ENCODE measurements around the gene KIAA1671.
A peak's percentile ranks its signal among the peaks of the same experiment; 100 is the strongest.
"Not testable (repeated sequence)": the region's sequence is repeated elsewhere in the genome, so short reads cannot be mapped to it uniquely, and the experiment has no call there.

Gene KIAA1671

DNA sequence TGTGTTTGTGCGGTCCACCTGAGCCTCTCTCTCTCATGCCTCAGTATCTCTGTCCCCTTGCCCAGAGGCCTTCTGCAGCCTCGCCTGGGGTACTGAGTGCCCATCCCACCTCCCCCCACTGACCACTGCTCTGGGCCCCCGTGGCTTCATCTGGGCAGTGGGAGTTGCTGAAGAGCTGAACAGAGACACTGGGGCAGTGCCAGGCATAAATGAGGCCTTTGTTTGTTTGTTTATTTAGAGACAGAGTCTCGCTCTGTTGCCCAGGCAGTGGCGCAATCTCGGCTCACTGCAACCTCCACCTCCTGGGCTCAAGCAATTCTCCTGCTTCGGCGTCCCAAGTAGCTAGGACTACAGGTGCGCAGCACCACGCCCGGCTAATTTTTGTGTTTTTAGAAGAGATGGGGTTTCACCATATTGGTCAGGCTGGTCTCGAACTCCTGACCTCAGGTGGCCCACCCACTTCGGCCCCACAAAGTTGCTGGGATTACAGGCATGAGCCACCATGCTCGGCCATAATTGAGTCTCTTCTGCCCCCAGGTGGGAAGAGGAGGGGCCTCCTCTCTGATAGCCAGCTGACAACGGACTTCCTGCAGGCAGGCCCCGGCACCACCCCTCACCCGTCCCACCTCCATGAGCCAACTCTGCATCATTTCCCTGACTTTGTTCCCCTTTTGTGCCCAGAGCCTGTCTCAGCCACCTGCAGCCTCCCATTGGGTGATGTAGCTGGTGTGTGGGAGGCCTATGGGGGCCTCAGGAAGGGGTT, 256.4 kb downstream of the KIAA1671 start:
- no peak for DNase-seq

- no peak for DNase-seq
Measured at GRCh38 chr22:25210793-25211192, 258.3 kb downstream of the KIAA1671 start.

GRCh38 chr22:25212337-25212736, 259.8 kb downstream of the KIAA1671 start:
- DNase-seq = no peak

GRCh38 chr22:25213221-25213620, 260.7 kb downstream of the KIAA1671 start:
- no peak for DNase-seq

- DNase-seq = no peak
Measured at GRCh38 chr22:25216230-25216629, 263.7 kb downstream of the KIAA1671 start.

GRCh38 chr22:25219211-25219689, 266.7 kb downstream of the KIAA1671 start, which contains the start of gene CRYBB2:
TSS of gene CRYBB2 (plus strand) at chr22:25219639. CDS start at chr22:25221430, 1,791 bp downstream.
- DNase-seq = no peak

GRCh38 chr22:25219948-25220442, 267.5 kb downstream of the KIAA1671 start:
- DNase-seq = no peak

- DNase-seq = no peak
Measured at GRCh38 chr22:25221790-25222189, 269.3 kb downstream of the KIAA1671 start.

- no peak for DNase-seq
Measured at GRCh38 chr22:25223269-25223850, 270.8 kb downstream of the KIAA1671 start.

DNA sequence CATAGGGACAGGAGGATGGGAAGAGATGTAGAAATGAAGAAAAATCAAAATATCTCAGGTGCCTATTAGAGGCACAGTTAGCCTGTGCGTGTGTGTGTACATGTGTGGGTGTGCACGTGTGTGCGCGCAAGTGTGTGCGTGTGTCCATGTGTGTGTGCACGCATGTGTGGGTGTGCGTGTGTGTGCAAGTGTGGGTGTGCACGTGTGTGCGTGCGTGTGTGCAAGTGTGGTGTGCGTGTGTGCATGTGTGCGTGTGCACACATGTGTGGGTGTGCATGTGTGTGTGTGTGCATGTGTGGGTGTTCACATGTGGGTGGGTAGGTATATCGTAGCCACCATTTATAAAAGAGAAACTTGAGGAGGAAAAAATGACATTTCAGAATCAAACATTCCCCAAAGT, 276.3 kb downstream of the KIAA1671 start:
- no peak for DNase-seq

- not testable (repeated sequence) for DNase-seq
Measured at GRCh38 chr22:25230760-25231159, 278.2 kb downstream of the KIAA1671 start.

DNA sequence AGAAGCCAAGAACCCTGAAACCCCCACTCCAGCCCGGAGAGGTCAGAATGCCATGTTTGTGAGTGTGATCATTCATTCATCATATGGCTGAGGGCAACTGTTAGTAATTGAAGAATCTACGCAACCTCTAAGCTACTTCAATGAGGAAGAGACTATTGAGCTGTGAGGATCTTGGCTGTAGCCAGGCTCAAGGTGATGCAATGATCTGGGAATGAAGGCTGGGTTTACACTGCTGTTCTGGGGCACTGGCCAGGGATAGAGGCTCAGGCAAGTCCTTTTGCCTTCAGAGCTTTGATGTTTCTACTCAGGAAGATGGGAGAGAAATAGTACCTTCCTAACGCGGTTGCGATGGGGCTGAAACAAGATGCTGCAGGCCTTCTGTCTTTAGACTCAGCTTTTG, 279.8 kb downstream of the KIAA1671 start:
- DNase-seq = no peak

DNA sequence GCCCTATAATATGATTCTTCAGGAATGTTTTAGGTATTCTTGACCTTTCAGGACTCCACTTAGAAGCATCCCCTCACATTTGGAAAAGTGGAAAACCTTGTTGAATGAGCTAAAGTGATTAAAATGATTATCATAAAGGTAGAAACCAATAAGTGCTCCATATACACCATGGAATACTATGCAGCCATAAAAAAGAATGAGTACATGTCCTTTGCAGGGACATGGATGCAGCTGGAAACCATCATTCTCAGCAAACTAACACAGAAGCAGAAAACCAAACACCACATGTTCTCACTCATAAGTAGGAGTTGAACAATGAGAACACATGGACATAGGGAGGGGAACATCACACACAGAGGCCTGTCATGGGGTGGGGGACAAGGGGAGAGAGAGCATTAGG, 281.2 kb downstream of the KIAA1671 start:
- not testable (repeated sequence) for DNase-seq

- peak; percentile 12 for DNase-seq
Measured at GRCh38 chr22:25235547-25236290, 283.2 kb downstream of the KIAA1671 start.

DNA sequence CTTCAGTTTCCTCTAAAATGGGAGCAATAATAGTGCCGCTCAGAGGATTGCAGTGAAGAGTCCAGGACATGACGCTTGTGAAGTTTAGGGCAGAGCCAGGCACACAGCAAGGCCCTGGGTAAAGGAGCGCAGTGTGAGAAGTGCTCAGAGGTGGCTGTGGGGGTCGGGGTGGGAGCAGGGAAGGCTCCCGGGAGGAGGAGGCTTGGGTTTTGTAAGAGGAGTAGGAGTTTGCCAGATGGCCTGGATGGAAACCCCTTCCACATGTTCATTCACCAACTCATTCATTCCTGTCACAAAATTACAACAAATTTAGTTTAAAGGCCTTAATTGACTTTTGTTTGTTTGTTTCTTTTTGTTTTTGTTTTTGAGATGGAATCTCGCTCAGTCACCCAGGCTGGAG, 283.9 kb downstream of the KIAA1671 start:
- DNase-seq = no peak

GRCh38 chr22:25237503-25237902, 285.0 kb downstream of the KIAA1671 start:
- DNase-seq = no peak

GRCh38 chr22:25238058-25238457, 285.5 kb downstream of the KIAA1671 start:
- not testable (repeated sequence) for DNase-seq

Data from HCEC 1CT (cell line).